ENCODE results near the gene DROSHA.
"Not testable (repeated sequence)": the region's sequence is repeated elsewhere in the genome, so short reads cannot be mapped to it uniquely, and the experiment has no call there.

DNA sequence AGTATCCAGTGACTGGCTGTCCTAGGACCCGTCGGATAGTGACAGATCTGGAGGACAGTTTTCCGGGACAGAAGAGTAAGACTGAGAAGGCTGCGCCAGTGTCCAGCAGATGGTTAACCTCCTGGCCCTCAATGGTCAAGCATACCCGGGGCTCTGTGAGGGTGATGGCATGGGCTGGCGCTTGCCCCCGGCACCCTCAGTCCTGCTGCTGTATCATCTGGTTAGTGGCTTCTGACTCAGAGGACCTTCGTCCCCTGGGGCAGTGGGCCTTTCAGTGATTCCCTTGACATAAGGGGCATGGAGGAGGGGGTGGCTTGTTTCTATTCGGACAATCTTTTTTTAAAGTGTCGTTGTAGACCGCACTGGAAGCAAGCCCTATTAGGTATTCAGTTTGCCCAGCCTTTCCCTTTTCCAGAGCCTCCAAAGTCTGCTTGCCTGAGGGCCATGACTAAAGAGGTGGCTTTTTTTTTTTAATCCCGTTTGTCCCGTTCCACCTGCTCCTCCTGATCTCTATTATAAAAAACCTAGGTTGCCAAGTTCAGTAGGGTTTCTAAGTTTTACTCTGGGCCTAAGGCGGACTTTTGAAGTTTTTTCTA lies 136.3 kb downstream of the DROSHA start:
- TF ChIP-seq, protein P1, sequence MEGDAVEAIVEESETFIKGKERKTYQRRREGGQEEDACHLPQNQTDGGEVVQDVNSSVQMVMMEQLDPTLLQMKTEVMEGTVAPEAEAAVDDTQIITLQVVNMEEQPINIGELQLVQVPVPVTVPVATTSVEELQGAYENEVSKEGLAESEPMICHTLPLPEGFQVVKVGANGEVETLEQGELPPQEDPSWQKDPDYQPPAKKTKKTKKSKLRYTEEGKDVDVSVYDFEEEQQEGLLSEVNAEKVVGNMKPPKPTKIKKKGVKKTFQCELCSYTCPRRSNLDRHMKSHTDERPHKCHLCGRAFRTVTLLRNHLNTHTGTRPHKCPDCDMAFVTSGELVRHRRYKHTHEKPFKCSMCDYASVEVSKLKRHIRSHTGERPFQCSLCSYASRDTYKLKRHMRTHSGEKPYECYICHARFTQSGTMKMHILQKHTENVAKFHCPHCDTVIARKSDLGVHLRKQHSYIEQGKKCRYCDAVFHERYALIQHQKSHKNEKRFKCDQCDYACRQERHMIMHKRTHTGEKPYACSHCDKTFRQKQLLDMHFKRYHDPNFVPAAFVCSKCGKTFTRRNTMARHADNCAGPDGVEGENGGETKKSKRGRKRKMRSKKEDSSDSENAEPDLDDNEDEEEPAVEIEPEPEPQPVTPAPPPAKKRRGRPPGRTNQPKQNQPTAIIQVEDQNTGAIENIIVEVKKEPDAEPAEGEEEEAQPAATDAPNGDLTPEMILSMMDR (IDR thresholded peaks at IDR 0.05; ENCODE audit: low read depth, low read length) = not testable (repeated sequence)
- TF ChIP-seq, protein P2, sequence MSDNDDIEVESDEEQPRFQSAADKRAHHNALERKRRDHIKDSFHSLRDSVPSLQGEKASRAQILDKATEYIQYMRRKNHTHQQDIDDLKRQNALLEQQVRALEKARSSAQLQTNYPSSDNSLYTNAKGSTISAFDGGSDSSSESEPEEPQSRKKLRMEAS (IDR thresholded peaks at IDR 0.05; ENCODE audit: low read depth, low read length) = not testable (repeated sequence)
- TF ChIP-seq POLR2A (IDR thresholded peaks at IDR 0.05; ENCODE audit: extremely low read depth, insufficient read length); MYC (IDR thresholded peaks at IDR 0.05; ENCODE audit: low read depth, low read length): not testable (repeated sequence)

Data from NB4 (cell line).